ENCODE measurements around the gene MAMSTR.

GRCh38 chr19:48750771-48751504, 31.4 kb upstream of the MAMSTR start:
- TF ChIP-seq CTCF (IDR thresholded peaks at IDR 0.05; ENCODE audit: low read depth, low read length, poor library complexity, severe bottlenecking) (no peak), EZH2phosphoT487 (IDR thresholded peaks at IDR 0.05; ENCODE audit: borderline replicate concordance, low read length) (no peak)

Data from DOHH2 (cell line).